Smooth muscle cell (in vitro differentiated cells): ENCODE data around the gene CUX1. TPM values are rescaled to one million over a fixed set of nuclear protein-coding genes. Genes with fewer than 3 reads are reported as not detected.

Experiments used
- DNase-seq: peaks from one replicate; lab custom pipeline; 2025; ENCODE audit not compliant: unreplicated experiment; lab: John Stamatoyannopoulos, UW
- H2AFZ ChIP-seq: fragments of 200-600 bp; sonication (generic); 2 replicates; pipeline ENCODE4 v1.6.0; 2016; ENCODE audit warnings: antibody characterized with exemption, low read depth, mild to moderate bottlenecking
- H3F3A ChIP-seq: fragments of 200-600 bp; sonication (generic); 2 replicates; pipeline ENCODE4 v1.6.0; 2017; ENCODE audit warnings: antibody characterized with exemption, low read depth
- H3K27ac ChIP-seq: fragments of 200-600 bp; sonication (generic); 2 replicates; pipeline ENCODE4 v1.5.1; 2016; ENCODE audit warnings: low read depth, mild to moderate bottlenecking
- H3K27me3 ChIP-seq: fragments of 200-600 bp; sonication (generic); 2 replicates; pipeline ENCODE4 v1.6.1; 2016; ENCODE audit warnings: low read depth, mild to moderate bottlenecking
- H3K36me3 ChIP-seq: fragments of 200-600 bp; sonication (generic); 2 replicates; pipeline ENCODE4 v1.5.1; 2016; ENCODE audit warnings: low read depth
- H3K4me1 ChIP-seq: fragments of 200-600 bp; sonication (generic); 2 replicates; pipeline ENCODE4 v1.5.1; 2016; ENCODE audit warnings: low read depth
- H3K4me2 ChIP-seq: fragments of 200-600 bp; sonication (generic); 2 replicates; pipeline ENCODE4 v1.6.0; 2016; ENCODE audit warnings: mild to moderate bottlenecking
- H3K4me3 ChIP-seq: fragments of 200-600 bp; sonication (generic); 2 replicates; pipeline ENCODE4 v1.5.1; 2016; ENCODE audit warnings: mild to moderate bottlenecking
- H3K79me2 ChIP-seq: fragments of 200-600 bp; sonication (generic); 2 replicates; pipeline ENCODE4 v1.6.0; 2016; ENCODE audit warnings: low read depth, mild to moderate bottlenecking
- H3K9ac ChIP-seq: fragments of 200-600 bp; sonication (generic); 2 replicates; pipeline ENCODE4 v1.6.0; 2016; ENCODE audit warnings: low read depth
- H3K9me3 ChIP-seq: fragments of 200-600 bp; sonication (generic); replicated peaks from 2 replicates; pipeline ENCODE4 v1.5.1; 2016; ENCODE audit warnings: low read depth
- H4K20me1 ChIP-seq: fragments of 200-600 bp; sonication (generic); 2 replicates; pipeline ENCODE4 v1.6.0; 2016; ENCODE audit warnings: low read depth
- CTCF ChIP-seq: fragments of 200-600 bp; sonication (generic); IDR thresholded peaks from 2 replicates; pipeline ENCODE4 v1.5.1; 2017; ENCODE audit warnings: borderline replicate concordance, mild to moderate bottlenecking, antibody characterized with exemption; ENCODE audit not compliant: insufficient read depth, poor library complexity, severe bottlenecking
- WGBS: methylation state at CpG from one replicate; pipeline ENCODE4 v1.1.7; 2016; ENCODE audit warnings: low lambda C conversion rate; 5-methylcytosine and 5-hydroxymethylcytosine counted together
- polyA plus RNA-seq: library from polyadenylated mRNA; unstranded; fragments of >200 nt; fragmentation: Nextera tagmentation; extraction: Ambion mirVana; gene quantifications from 2 replicates; pipeline ENCODE4 v1.2.1, GENCODE V29; 2016
- total RNA-seq: library from RNA; depleted of rRNA; stranded (reverse); fragments of >200 nt; gene quantifications from 2 replicates; pipeline ENCODE4 v1.2.3, GENCODE V29; 2014

The CUX1 gene
- total and polyA plus RNA-seq, 2 experiments from 2014 or later = 56.3 to 78.4 TPM

- Histone ChIP-seq H3K9ac (no peak overlapping the region), H3F3A (no peaks in the 10 kb centered on the region), H2AFZ (no peak overlapping the region), H3K9me3 (no peaks in the 10 kb centered on the region), H4K20me1 (peaks cover 9% of the 10 kb centered on the region), H3K27ac (peak overlapping the region; percentile 42), H3K27me3 (no peaks in the 10 kb centered on the region), H3K4me2 (no peak overlapping the region), H3K79me2 (no peaks in the 10 kb centered on the region), H3K36me3 (no peaks in the 10 kb centered on the region), H3K4me1 (no peaks in the 10 kb centered on the region), H3K4me3 (no peak overlapping the region)
- WGBS = 71% methylated on average over 8 of the region's 8 CpGs
- DNase-seq = no peak
- TF ChIP-seq CTCF = no peak
These were observed 376.4 kb downstream of the CUX1 start for GRCh38 chr7:102193806-102194205.

- Histone ChIP-seq H3F3A (no peaks in the 10 kb centered on the region), H3K9ac (no peak overlapping the region), H2AFZ (no peak overlapping the region), H3K36me3 (no peaks in the 10 kb centered on the region), H3K4me2 (no peak overlapping the region), H4K20me1 (peaks cover 11% of the 10 kb centered on the region), H3K27me3 (no peaks in the 10 kb centered on the region), H3K27ac (no peak overlapping the region), H3K4me1 (no peaks in the 10 kb centered on the region), H3K9me3 (no peaks in the 10 kb centered on the region), H3K79me2 (no peaks in the 10 kb centered on the region), H3K4me3 (no peak overlapping the region)
- WGBS = 97% methylated on average over 34 of the region's 34 CpGs
- DNase-seq = no peak
- no peak for TF ChIP-seq CTCF
These were observed 377.9 kb downstream of the CUX1 start for GRCh38 chr7:102195361-102195760.

GRCh38 chr7:102196028-102196427 is 378.6 kb downstream of the CUX1 start:
- H3K79me2 ChIP-seq = no peaks in the 10 kb centered on the region
- no peak overlapping the region for H3K9ac ChIP-seq
- no peak overlapping the region for H3K27ac ChIP-seq
- H3K36me3 ChIP-seq = no peaks in the 10 kb centered on the region
- no peak overlapping the region for H3K4me3 ChIP-seq
- no peaks in the 10 kb centered on the region for H3K27me3 ChIP-seq
- no peaks in the 10 kb centered on the region for H3F3A ChIP-seq
- WGBS = 95% methylated on average over 25 of the region's 25 CpGs
- H3K9me3 ChIP-seq = no peaks in the 10 kb centered on the region
- no peak for TF ChIP-seq CTCF
- no peak for DNase-seq
- no peak overlapping the region for H2AFZ ChIP-seq
- H3K4me1 ChIP-seq = no peaks in the 10 kb centered on the region
- H4K20me1 ChIP-seq = peaks cover 14% of the 10 kb centered on the region
- H3K4me2 ChIP-seq = no peak overlapping the region

- Histone ChIP-seq H3K9ac (no peak overlapping the region), H3K79me2 (no peaks in the 10 kb centered on the region), H3K4me2 (no peak overlapping the region), H3K36me3 (no peaks in the 10 kb centered on the region), H3K4me3 (no peak overlapping the region), H3K27ac (no peak overlapping the region), H2AFZ (no peak overlapping the region), H4K20me1 (peaks cover 15% of the 10 kb centered on the region), H3K27me3 (no peaks in the 10 kb centered on the region), H3K4me1 (no peaks in the 10 kb centered on the region), H3K9me3 (no peaks in the 10 kb centered on the region), H3F3A (no peaks in the 10 kb centered on the region)
- no peak for TF ChIP-seq CTCF
- DNase-seq = no peak
- 97% methylated on average over 17 of the region's 17 CpGs for WGBS
These were observed 379.7 kb downstream of the CUX1 start for GRCh38 chr7:102197161-102197560.
